ENCODE data around the gene SAMD11.

DNA sequence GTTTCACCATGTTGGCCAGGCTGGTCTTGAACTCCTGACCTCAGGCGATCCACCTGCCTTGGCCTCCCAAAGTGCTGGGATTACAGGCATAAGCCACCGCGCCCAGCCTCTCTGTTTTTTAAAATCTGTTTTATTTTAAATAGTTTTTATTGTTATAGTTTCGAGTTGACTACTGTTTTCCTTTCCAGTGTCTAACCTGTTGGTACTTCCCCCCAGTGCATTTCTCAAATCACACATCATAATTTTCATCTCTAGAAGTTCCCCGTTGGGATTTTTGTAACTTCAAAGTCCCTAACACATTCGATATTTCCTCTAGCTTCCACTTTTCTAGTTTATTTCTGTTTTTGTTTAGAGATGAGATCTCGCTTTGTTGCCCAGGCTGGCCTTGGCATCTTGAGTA, 68.6 kb downstream of the SAMD11 start:
- TF ChIP-seq, protein P1, sequence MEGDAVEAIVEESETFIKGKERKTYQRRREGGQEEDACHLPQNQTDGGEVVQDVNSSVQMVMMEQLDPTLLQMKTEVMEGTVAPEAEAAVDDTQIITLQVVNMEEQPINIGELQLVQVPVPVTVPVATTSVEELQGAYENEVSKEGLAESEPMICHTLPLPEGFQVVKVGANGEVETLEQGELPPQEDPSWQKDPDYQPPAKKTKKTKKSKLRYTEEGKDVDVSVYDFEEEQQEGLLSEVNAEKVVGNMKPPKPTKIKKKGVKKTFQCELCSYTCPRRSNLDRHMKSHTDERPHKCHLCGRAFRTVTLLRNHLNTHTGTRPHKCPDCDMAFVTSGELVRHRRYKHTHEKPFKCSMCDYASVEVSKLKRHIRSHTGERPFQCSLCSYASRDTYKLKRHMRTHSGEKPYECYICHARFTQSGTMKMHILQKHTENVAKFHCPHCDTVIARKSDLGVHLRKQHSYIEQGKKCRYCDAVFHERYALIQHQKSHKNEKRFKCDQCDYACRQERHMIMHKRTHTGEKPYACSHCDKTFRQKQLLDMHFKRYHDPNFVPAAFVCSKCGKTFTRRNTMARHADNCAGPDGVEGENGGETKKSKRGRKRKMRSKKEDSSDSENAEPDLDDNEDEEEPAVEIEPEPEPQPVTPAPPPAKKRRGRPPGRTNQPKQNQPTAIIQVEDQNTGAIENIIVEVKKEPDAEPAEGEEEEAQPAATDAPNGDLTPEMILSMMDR (conservative IDR thresholded peaks at IDR 0.05), result no peak
- TF ChIP-seq ZFX (IDR thresholded peaks at IDR 0.05), result no peak

All from C4-2B (cell line).